ENCODE measurements around the gene MARCKSL1. TPM values are rescaled to one million over a fixed set of nuclear protein-coding genes. Genes with fewer than 3 reads are reported as not detected.

Gene MARCKSL1
- total and polyA plus RNA-seq, 2 donors (not counting 1 experiment from before 2014, with no cell fraction given): 73.2 to 106 TPM

GRCh38 chr1:32339363-32339978, 3.4 kb upstream of the MARCKSL1 start:
- Histone ChIP-seq H3K4me1 (ENCODE audit: control insufficient read depth in 2 of 2, insufficient read depth in 2 of 2, low read length in 2 of 2) (peaks cover 44 to 48% of the 10 kb centered on the region in 2 donors), H4K20me1 (ENCODE audit: control insufficient read depth, insufficient read depth, low read length, poor library complexity, severe bottlenecking) (peaks cover 24% of the 10 kb centered on the region), H3K9me3 (ENCODE audit: control extremely low read depth in 1 of 3, control insufficient read depth in 2 of 3, insufficient read depth in 1 of 3, low read length in 2 of 3) (no peaks in the 10 kb centered on the region), H3K27me3 (replicated peaks in 1 of 4; ENCODE audit: control extremely low read depth in 1 of 4, control insufficient read depth in 3 of 4, insufficient read depth in 4 of 4, low read length in 3 of 4) (no peaks in the 10 kb centered on the region), H3K79me2 (ENCODE audit: control insufficient read depth, insufficient read depth, low read length) (peaks cover 13% of the 10 kb centered on the region), H3K4me2 (replicated peaks; ENCODE audit: low read depth, low read length, poor library complexity, severe bottlenecking) (peak overlapping the region; percentile 89), H3K36me3 (replicated peaks in 1 of 2; ENCODE audit: control extremely low read depth in 1 of 2, control insufficient read depth in 1 of 2, extremely low read depth in 1 of 2, insufficient read depth in 2 of 2, low read length in 1 of 2) (no peaks in the 10 kb centered on the region), H3K27ac (ENCODE audit: low read length in 2 of 2) (no peak overlapping the region), H2AFZ (ENCODE audit: insufficient read depth, low read depth, low read length, poor library complexity, severe bottlenecking) (no peak overlapping the region), H3K4me3 (ENCODE audit: control extremely low read depth in 1 of 5, extremely low read depth in 1 of 5, insufficient read depth in 1 of 5, low read depth in 2 of 5, low read length in 4 of 5) (no peak overlapping the region), H3K9ac (ENCODE audit: low read length) (no peak overlapping the region)
- intact Hi-C loops (cut with micrococcal nuclease): loop anchor here (5.0 kb wide), 1 partner anchor 33 kb away; no protein-coding TSS in a partner anchor
- Mint-ChIP-seq H3K9me3 (ENCODE audit: insufficient read depth) (no peaks in the 10 kb centered on the region), H3K27ac (peak overlapping the region; percentile 57), H3K4me1 (peaks cover 47% of the 10 kb centered on the region), H3K27me3 (no peaks in the 10 kb centered on the region), H3K4me3 (peak overlapping the region; percentile 42)
- POLR2A ChIA-PET: interaction anchor here (0.6 to 0.7 kb wide), 2 partner anchors 13 to 48 kb away, joined by 3 read pairs; no protein-coding TSS in a partner anchor
- no peak for ATAC-seq (ENCODE audit: low read depth)
- 50% methylated on average over 2 of the region's 5 CpGs for WGBS (ENCODE audit: insufficient coverage)
- DNase-seq: peak; percentile 61
- TF ChIP-seq EZH2 (IDR thresholded peaks at IDR 0.05; ENCODE audit: borderline replicate concordance, insufficient read depth, low read depth, low read length, poor library complexity, severe bottlenecking): no peak
- TF ChIP-seq CTCF (IDR thresholded peaks at IDR 0.05): no peak
- CTCF ChIA-PET: interaction anchor here (2.7 kb wide), 1 partner anchor 11 kb away, joined by 8 read pairs; no protein-coding TSS in a partner anchor

- peak overlapping the region; percentile 64 for H3K27ac Mint-ChIP-seq
- H2AFZ ChIP-seq (ENCODE audit: insufficient read depth, low read depth, low read length, poor library complexity, severe bottlenecking): no peak overlapping the region
- no peaks in the 10 kb centered on the region for H3K9me3 ChIP-seq (ENCODE audit: control extremely low read depth in 1 of 3, control insufficient read depth in 2 of 3, insufficient read depth in 1 of 3, low read length in 2 of 3)
- no peaks in the 10 kb centered on the region for H3K27me3 ChIP-seq (replicated peaks in 1 of 4; ENCODE audit: control extremely low read depth in 1 of 4, control insufficient read depth in 3 of 4, insufficient read depth in 4 of 4, low read length in 3 of 4)
- H3K4me3 ChIP-seq (ENCODE audit: control extremely low read depth in 1 of 5, extremely low read depth in 1 of 5, insufficient read depth in 1 of 5, low read depth in 2 of 5, low read length in 4 of 5): no peak overlapping the region
- H3K9ac ChIP-seq (ENCODE audit: low read length): no peak overlapping the region
- ChIA-PET POLR2A (interaction anchor here (3.9 kb wide), 1 partner anchor 13 kb away, joined by 51 read pairs; no protein-coding TSS in a partner anchor), CTCF (no interaction called here)
- peak overlapping the region; percentile 30 for H3K4me3 Mint-ChIP-seq
- 94% methylated on average over 11 of the region's 14 CpGs for WGBS (ENCODE audit: insufficient coverage)
- intact Hi-C loops (cut with micrococcal nuclease): loop anchor here (5.0 kb wide), 1 partner anchor 34 kb away; no protein-coding TSS in a partner anchor
- H3K27me3 Mint-ChIP-seq: no peaks in the 10 kb centered on the region
- ATAC-seq (ENCODE audit: low read depth): no peak
- TF ChIP-seq CTCF (IDR thresholded peaks at IDR 0.05) (no peak), EZH2 (IDR thresholded peaks at IDR 0.05; ENCODE audit: borderline replicate concordance, insufficient read depth, low read depth, low read length, poor library complexity, severe bottlenecking) (no peak)
- no peak for DNase-seq
- no peak overlapping the region for H3K27ac ChIP-seq (ENCODE audit: low read length in 2 of 2)
- H3K4me1 Mint-ChIP-seq: peaks cover 55% of the 10 kb centered on the region
- peaks cover 0 to 6% of the 10 kb centered on the region in 2 experiments for H3K36me3 ChIP-seq (replicated peaks in 1 of 2; ENCODE audit: control extremely low read depth in 1 of 2, control insufficient read depth in 1 of 2, extremely low read depth in 1 of 2, insufficient read depth in 2 of 2, low read length in 1 of 2)
- H3K9me3 Mint-ChIP-seq (ENCODE audit: insufficient read depth): no peaks in the 10 kb centered on the region
- peaks cover 19% of the 10 kb centered on the region for H3K79me2 ChIP-seq (ENCODE audit: control insufficient read depth, insufficient read depth, low read length)
- peaks cover 52 to 56% of the 10 kb centered on the region in 2 donors for H3K4me1 ChIP-seq (ENCODE audit: control insufficient read depth in 2 of 2, insufficient read depth in 2 of 2, low read length in 2 of 2)
- H3K4me2 ChIP-seq (replicated peaks; ENCODE audit: low read depth, low read length, poor library complexity, severe bottlenecking): peak overlapping the region; percentile 89
- peaks cover 32% of the 10 kb centered on the region for H4K20me1 ChIP-seq (ENCODE audit: control insufficient read depth, insufficient read depth, low read length, poor library complexity, severe bottlenecking)
Measured at GRCh38 chr1:32338637-32339145, 2.7 kb upstream of the MARCKSL1 start.

All from B cell (primary cell).